ENCODE measurements around the gene KCNMA1.

Gene KCNMA1

DNA sequence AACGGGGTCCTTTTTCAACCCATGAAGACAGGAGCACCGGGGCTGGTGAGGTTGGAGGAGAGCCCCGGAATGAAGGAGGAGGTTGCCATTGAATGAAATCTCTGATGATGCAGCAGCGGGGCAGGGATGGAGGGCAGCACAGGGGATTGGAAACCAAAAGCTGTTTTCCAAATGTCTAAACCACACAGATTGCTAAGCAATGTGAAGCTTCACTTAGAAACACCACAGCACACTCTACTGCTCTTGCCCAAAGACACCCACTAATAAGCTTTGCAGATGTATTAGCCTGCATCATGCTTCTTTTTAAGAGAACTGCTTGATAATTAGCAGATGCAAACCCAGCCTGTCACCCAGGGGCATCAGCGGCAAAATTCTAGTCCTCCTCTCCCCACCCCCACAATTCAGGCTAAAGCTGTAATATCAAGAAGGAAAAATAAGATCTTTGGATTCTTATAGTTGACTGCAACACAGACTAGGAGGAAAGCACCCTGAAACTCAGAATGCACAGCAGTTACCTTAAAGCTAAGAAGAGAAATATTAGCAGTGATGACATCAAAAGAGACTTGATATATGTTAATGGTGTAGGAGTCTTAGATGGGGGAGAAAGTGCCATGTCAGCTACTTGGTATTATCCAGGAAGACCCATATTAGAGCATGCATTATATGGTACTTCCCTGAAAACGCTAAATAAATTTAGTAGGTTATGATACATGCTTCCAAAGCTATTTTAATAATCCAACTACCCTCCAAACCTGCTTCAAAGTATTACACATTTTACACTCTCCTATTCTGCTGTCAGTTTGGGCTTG, 666.7 kb downstream of the KCNMA1 start:
- no peaks in the 10 kb centered on the region for H3K9me3 Mint-ChIP-seq
- H3K4me3 Mint-ChIP-seq: no peak overlapping the region

DNA sequence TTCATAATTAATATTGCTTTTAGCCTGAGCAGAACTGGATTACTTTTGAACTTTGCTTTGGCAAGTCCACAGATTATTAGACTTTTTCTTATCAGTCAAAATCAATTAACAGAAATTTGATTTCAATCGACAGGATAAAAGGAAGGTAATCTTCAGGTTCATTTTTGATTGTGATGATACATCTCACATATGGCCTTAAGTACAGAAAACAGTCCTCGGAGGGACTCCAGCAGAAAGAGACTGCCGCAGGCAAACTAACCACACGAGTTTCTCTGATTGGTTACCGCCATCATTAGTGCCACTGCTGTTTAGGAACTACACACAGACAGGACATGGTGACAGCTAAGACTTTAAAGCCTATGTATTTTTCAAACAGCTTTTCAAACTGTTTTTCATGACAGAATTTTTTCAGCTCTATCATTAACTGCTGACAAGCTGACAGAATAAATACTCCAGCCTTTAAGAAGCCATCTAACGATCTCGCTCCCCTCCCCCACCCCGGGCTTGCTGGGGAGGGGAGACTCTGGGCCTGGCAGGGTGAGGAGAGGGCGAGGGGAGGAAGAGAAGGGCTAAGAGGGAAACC, 668.2 kb downstream of the KCNMA1 start:
- Mint-ChIP-seq H3K27me3 (ENCODE audit: low read depth) (peaks cover 4% of the 10 kb centered on the region), H3K36me3 (ENCODE audit: low read depth) (no peaks in the 10 kb centered on the region), H3K9me3 (no peaks in the 10 kb centered on the region), H3K4me1 (ENCODE audit: low read depth) (no peaks in the 10 kb centered on the region), H3K27ac (no peak overlapping the region), H3K4me3 (no peak overlapping the region)

More for the DNA sequence above, 666.7 kb downstream of the KCNMA1 start:
- Mint-ChIP-seq H3K27me3 (ENCODE audit: low read depth) (peaks cover 4% of the 10 kb centered on the region), H3K4me1 (ENCODE audit: low read depth) (no peaks in the 10 kb centered on the region), H3K27ac (no peak overlapping the region), H3K36me3 (ENCODE audit: low read depth) (no peaks in the 10 kb centered on the region)

DNA sequence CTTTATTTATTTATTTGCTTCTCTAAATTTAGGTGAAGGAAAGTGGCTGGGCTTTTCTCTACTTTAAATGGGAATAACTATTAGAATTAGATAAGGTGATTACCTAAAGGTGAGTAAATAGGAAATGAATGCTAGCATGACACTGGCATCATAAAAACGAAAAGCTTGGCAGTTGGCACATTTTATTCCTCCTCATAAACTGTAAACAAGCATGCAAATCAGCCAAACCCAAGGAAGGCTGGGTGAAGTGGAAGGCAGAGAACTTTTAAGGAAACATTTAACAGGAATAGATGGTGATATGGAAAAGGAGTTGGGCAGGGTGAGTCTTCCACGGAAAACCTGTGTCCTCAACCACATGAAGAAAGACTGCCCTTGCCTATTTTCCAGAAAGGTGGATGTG, 669.1 kb downstream of the KCNMA1 start:
- no peaks in the 10 kb centered on the region for H3K4me1 Mint-ChIP-seq (ENCODE audit: low read depth)
- H3K36me3 Mint-ChIP-seq (ENCODE audit: low read depth): no peaks in the 10 kb centered on the region
- H3K4me3 Mint-ChIP-seq: no peak overlapping the region
- no peaks in the 10 kb centered on the region for H3K9me3 Mint-ChIP-seq
- H3K27me3 Mint-ChIP-seq (ENCODE audit: low read depth): no peaks in the 10 kb centered on the region
- H3K27ac Mint-ChIP-seq: no peak overlapping the region

DNA sequence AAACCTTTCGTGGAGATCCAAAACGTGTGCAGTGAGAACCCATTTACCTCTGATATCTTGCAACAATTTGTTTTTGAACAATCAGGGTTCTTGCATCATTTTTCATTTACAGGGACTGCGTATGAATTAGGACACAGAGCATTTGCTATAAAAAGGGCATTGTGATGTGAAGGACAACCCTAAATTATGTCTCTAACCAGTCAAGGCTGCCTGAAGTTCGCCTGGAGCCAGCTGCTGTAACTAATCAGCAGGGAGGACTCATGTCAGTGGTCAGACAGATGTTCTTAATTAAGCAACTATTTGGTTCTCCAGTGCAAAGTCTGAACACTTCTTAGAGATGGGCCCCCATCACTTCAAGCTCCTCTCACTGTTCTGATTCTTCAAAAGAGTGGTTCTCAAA, 674.8 kb downstream of the KCNMA1 start:
- Mint-ChIP-seq H3K4me1 (ENCODE audit: low read depth) (no peaks in the 10 kb centered on the region), H3K27me3 (ENCODE audit: low read depth) (peaks cover 3% of the 10 kb centered on the region)

DNA sequence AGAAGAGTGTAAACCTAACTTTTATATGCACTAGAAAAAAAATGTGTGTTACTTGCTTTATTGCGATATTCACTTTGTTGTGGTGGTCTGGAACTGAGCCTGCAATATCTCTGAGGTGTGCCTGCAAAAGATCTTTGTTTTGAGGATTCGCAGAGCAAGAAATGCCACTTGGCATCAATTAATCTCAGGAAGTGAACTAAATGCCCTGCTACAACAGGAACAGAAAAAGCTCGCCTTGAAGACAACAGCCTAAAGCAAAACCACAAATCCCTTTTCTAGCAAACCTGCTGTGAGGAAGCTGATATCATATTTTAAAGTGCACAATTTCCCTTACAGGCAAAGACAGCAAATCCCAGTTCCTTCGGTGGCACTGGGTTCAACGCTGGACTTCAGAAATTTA, 675.8 kb downstream of the KCNMA1 start:
- H3K4me3 Mint-ChIP-seq: no peak overlapping the region
- H3K27ac Mint-ChIP-seq: no peak overlapping the region
- H3K4me1 Mint-ChIP-seq (ENCODE audit: low read depth): no peaks in the 10 kb centered on the region

More for the DNA sequence above, 674.8 kb downstream of the KCNMA1 start:
- Mint-ChIP-seq H3K36me3 (ENCODE audit: low read depth) (no peaks in the 10 kb centered on the region), H3K9me3 (no peaks in the 10 kb centered on the region), H3K4me3 (no peak overlapping the region), H3K27ac (no peak overlapping the region)

DNA sequence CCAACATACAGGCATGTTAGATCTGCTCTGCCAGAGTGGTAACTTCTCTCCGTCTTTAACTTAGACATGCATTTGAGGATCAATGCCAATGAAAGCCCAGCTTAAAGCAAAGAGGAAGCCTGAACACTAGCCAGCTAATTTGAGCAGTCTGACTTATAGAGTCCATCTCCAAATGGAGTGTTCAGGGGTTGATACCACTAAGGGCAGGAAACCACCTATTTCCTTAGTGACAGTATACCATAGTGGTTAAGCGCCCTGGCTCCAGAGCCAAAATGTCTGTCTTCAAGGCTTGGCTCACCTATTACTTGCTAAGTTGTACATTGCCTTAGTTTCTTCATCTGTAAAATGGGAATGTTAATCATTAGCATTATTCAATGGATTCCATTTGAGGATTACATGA, 678.5 kb downstream of the KCNMA1 start:
- H3K4me1 Mint-ChIP-seq (ENCODE audit: low read depth): no peaks in the 10 kb centered on the region
- no peaks in the 10 kb centered on the region for H3K36me3 Mint-ChIP-seq (ENCODE audit: low read depth)
- H3K27me3 Mint-ChIP-seq (ENCODE audit: low read depth): peaks cover 3% of the 10 kb centered on the region
- H3K27ac Mint-ChIP-seq: no peak overlapping the region
- H3K9me3 Mint-ChIP-seq: no peaks in the 10 kb centered on the region
- no peak overlapping the region for H3K4me3 Mint-ChIP-seq

More for the DNA sequence above, 675.8 kb downstream of the KCNMA1 start:
- Mint-ChIP-seq H3K36me3 (ENCODE audit: low read depth) (no peaks in the 10 kb centered on the region), H3K9me3 (no peaks in the 10 kb centered on the region), H3K27me3 (ENCODE audit: low read depth) (peaks cover 3% of the 10 kb centered on the region)

DNA sequence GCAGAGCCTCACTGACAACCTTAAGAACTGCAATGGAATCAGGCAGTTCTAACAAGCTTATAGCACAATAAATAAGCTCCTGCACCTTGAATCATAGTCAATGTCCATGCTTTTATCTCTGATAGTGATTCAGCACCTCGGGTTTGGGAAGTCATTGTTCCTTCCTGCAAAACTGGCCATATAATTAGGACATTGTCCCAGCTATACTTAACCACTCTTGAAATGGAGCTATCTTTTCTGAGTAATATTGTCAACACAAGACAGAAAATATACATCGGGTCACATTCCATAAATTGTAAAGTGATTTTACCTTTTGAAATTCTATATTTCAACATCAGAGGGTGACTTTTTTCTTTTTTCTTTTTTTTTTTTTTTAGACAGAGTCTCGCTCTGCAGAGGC, 682.8 kb downstream of the KCNMA1 start:
- Mint-ChIP-seq H3K4me3 (no peak overlapping the region), H3K4me1 (ENCODE audit: low read depth) (no peaks in the 10 kb centered on the region), H3K9me3 (no peaks in the 10 kb centered on the region), H3K27me3 (ENCODE audit: low read depth) (no peaks in the 10 kb centered on the region), H3K36me3 (ENCODE audit: low read depth) (no peaks in the 10 kb centered on the region), H3K27ac (no peak overlapping the region)

DNA sequence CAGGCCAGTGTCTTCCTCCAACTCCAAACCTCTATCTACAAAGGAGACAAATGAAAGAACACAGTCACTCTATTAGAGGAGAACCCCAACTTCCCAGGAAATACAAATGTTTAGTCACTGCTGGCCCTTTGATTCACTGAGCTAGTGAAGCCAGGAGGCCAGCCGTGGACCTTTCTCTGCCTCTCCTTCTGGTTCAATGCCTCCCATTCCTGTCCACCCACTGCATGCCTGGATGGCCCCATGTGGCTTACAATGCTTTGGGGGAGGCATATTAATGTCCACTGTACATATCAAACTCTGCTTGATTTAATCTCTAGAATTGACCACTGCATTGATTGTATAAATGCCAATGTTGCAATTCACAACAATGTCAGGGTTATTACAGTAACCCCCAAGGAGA, 687.3 kb downstream of the KCNMA1 start:
- Mint-ChIP-seq H3K36me3 (ENCODE audit: low read depth) (no peaks in the 10 kb centered on the region), H3K9me3 (no peaks in the 10 kb centered on the region), H3K4me3 (no peak overlapping the region), H3K27ac (no peak overlapping the region), H3K27me3 (ENCODE audit: low read depth) (no peaks in the 10 kb centered on the region), H3K4me1 (ENCODE audit: low read depth) (no peaks in the 10 kb centered on the region)

DNA sequence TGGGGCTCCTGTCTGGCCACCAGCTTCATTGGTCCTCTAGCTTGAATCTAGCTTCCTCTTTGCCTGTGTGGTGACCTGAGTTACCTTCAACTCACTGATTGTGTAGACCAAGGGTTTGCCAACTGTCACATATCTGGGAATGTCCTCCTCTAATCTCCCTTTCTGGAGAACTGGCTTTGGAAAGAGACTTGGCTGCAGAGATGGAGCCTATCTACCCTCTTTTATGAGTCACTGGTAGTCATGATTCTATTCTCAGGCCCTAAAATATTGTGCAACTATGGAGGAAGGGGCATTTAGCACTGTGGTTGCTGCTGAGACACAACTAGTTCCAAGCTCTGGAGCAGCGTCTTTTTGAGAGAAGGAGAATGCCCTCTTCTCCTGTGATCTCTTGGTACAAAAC, 691.3 kb downstream of the KCNMA1 start:
- Mint-ChIP-seq H3K27ac (no peak overlapping the region), H3K4me1 (ENCODE audit: low read depth) (no peaks in the 10 kb centered on the region), H3K4me3 (no peak overlapping the region), H3K36me3 (ENCODE audit: low read depth) (no peaks in the 10 kb centered on the region), H3K27me3 (ENCODE audit: low read depth) (no peaks in the 10 kb centered on the region), H3K9me3 (no peaks in the 10 kb centered on the region)

DNA sequence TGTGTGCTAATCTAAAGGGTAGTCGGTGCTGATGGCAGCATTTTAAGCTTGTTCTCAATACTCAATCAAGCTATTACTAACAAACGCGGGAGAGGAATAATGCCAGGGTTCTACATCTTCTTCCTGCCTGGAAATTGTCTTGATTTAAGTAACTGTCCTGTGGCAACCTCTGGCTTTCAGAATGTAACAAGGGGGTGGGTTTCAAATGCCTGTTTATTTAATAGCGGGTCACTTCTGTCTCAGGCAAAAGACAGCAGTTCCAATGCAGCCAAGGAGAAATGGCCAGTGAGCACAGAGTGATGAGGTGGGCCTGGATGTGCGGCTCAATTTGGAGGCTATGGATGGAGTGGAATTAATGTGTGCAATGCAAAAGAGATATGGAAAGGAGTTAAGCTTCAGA, 692.4 kb downstream of the KCNMA1 start:
- no peaks in the 10 kb centered on the region for H3K36me3 Mint-ChIP-seq (ENCODE audit: low read depth)
- no peaks in the 10 kb centered on the region for H3K27me3 Mint-ChIP-seq (ENCODE audit: low read depth)
- no peak overlapping the region for H3K4me3 Mint-ChIP-seq
- no peaks in the 10 kb centered on the region for H3K4me1 Mint-ChIP-seq (ENCODE audit: low read depth)
- no peaks in the 10 kb centered on the region for H3K9me3 Mint-ChIP-seq
- H3K27ac Mint-ChIP-seq: no peak overlapping the region

DNA sequence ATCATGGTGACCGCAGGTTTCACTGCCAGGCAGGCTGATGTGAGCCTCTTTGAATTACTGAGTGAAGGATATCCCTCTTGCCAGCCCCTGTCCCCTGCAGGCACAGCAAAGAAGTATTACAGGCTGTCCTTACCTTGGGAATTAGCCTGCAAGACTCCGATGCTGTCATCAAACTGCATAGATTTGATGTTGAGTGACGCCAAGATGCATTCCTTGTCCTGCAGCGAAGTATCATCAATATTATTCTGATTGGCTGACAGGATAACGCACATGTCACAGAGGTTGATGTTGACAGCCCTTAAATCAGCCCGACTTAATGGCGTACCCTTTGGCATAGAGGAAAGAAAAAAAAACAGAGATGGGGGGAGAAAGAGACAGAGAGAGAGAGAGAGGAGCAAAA, 693.0 kb downstream of the KCNMA1 start:
- Mint-ChIP-seq H3K36me3 (ENCODE audit: low read depth) (no peaks in the 10 kb centered on the region), H3K4me1 (ENCODE audit: low read depth) (no peaks in the 10 kb centered on the region), H3K27ac (no peak overlapping the region), H3K4me3 (no peak overlapping the region), H3K27me3 (ENCODE audit: low read depth) (no peaks in the 10 kb centered on the region), H3K9me3 (no peaks in the 10 kb centered on the region)

DNA sequence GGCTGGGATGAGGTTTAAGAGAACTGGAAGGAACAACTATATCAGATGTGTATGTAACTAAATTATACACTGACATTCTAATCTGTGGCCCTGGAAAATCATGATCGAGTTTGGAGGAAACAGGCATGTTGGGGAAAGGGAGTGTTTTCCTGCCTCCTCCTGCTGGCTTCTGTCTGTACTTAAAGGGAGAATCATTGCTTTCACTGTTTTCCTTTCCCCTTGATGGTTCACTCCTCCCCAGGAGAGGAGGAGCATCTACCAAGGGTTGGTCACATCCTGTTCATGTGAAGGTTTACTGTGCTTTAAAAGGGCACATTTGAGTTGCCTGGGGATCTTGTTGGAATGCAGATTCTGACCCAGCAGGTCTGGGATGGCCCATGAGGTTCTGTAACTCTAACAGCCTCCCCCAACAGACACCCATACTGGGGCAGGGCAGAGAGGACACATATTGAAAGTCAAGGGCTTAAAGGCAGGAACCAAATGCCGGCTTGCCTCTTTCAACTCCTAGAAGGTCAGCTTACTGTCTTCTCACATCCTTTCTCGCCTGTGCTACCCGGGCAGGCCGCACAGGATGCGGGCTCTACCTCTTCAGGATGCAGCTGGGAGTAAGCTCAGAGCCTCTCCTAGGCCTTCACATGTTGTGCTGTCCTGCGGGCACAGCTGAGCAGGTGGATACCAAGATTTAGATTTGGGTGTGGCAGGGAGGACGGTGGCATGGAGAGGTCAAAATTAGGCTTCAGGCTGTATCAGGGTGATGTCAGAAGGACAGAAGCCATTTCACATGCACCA, 694.8 kb downstream of the KCNMA1 start:
- no peak overlapping the region for H3K27ac Mint-ChIP-seq
- H3K4me3 Mint-ChIP-seq: no peak overlapping the region
- no peaks in the 10 kb centered on the region for H3K4me1 Mint-ChIP-seq (ENCODE audit: low read depth)
- H3K9me3 Mint-ChIP-seq: no peaks in the 10 kb centered on the region
- H3K36me3 Mint-ChIP-seq (ENCODE audit: low read depth): no peaks in the 10 kb centered on the region
- H3K27me3 Mint-ChIP-seq (ENCODE audit: low read depth): no peaks in the 10 kb centered on the region

DNA sequence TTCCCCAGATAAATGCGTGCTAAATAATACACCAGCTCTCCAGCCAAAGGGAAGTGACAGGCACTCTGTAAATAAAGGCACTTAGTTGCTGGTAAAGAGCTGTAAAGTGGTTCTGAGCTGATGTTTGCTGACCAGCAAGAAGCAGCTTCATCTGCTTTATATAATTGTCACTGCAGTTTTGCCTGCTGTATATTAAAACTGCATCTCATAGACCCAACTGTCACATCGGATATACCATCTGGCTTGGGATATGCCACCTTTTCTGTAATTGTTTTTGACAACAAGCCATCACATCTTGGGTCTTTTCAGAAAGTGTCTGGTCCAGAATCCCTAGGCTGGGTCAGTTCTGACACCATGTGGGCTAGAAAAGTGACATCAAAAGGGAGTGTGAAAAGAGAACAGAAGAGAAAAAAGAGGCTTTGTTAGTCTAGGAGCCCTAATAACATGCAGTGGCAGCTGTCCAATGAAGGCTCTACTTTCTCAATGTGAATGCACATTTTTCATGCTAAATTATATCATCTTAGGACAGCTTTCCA, 697.6 kb downstream of the KCNMA1 start:
- no peaks in the 10 kb centered on the region for H3K4me1 Mint-ChIP-seq (ENCODE audit: low read depth)
- no peaks in the 10 kb centered on the region for H3K36me3 Mint-ChIP-seq (ENCODE audit: low read depth)
- H3K9me3 Mint-ChIP-seq: no peaks in the 10 kb centered on the region
- H3K27ac Mint-ChIP-seq: no peak overlapping the region
- H3K4me3 Mint-ChIP-seq: no peak overlapping the region
- no peaks in the 10 kb centered on the region for H3K27me3 Mint-ChIP-seq (ENCODE audit: low read depth)

DNA sequence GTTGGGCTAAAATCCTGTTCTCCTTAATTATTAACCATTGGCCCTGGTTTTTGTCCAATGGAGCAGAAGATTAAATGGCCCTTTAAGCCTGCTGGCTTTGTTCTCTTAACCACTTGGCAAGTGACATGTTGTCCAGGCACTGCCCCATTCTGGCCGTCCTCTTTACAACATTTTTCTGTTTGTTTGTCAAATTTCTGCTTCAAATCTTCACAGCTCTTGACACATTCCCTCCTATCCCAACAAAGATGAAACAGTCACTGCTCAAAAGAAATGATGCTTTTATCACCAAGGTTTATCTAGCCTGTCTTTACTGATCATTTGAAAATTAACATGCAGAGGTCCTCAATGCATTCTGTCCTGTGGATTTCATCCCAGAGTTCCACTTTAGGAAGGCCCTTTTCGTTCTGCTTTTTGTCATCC, 700.4 kb downstream of the KCNMA1 start:
- Mint-ChIP-seq H3K27me3 (ENCODE audit: low read depth) (no peaks in the 10 kb centered on the region), H3K9me3 (no peaks in the 10 kb centered on the region), H3K27ac (no peak overlapping the region), H3K36me3 (ENCODE audit: low read depth) (no peaks in the 10 kb centered on the region), H3K4me1 (ENCODE audit: low read depth) (no peaks in the 10 kb centered on the region), H3K4me3 (no peak overlapping the region)

Measured in T-helper 1 cell treated with Interleukin-12 subunit alpha and Interleukin-12 subunit beta and Interleukin-4 antibody, amounts not matched to agents 30 μg/mL and 1 μg/mL, for 36 hours (primary cell).